HUDEP-2 (cell line): ENCODE results near the gene PGM3.

Experiments
- DNase-seq, 76 experiments: peaks; one replicate each; lab custom pipeline; 2025; ENCODE audit not compliant: unreplicated experiment in 76 of 76; lab: John Stamatoyannopoulos, UW

PGM3 gene

GRCh38 chr6:83124553-83124952 lies 68.5 kb downstream of the PGM3 start:
- peak in 1 of 76 experiments; percentile 5 for DNase-seq

GRCh38 chr6:83119742-83120300 lies 73.2 kb downstream of the PGM3 start:
- no peak for DNase-seq

- DNase-seq, result no peak
These were observed 75.3 kb downstream of the PGM3 start for GRCh38 chr6:83117802-83118201.
